ENCODE results near the gene GKN2.
A peak's percentile ranks its signal among the peaks of the same experiment; 100 is the strongest.
"Not testable (repeated sequence)": the region's sequence is repeated elsewhere in the genome, so short reads cannot be mapped to it uniquely, and the experiment has no call there.

Gene GKN2

GRCh38 chr2:68917034-68917718 lies 35.5 kb downstream of the GKN2 start:
- no peak for FAIRE-seq

GRCh38 chr2:68916226-68916625 lies 36.5 kb downstream of the GKN2 start:
- FAIRE-seq: no peak

- FAIRE-seq: no peak
These were observed 37.3 kb downstream of the GKN2 start for GRCh38 chr2:68915393-68915792.

GRCh38 chr2:68913359-68913758 lies 39.3 kb downstream of the GKN2 start:
- FAIRE-seq: no peak

GRCh38 chr2:68912732-68913131 lies 40.0 kb downstream of the GKN2 start:
- no peak for FAIRE-seq

GRCh38 chr2:68912111-68912510 lies 40.6 kb downstream of the GKN2 start:
- FAIRE-seq: no peak

GRCh38 chr2:68911709-68912108 lies 41.0 kb downstream of the GKN2 start:
- FAIRE-seq: no peak

GRCh38 chr2:68911246-68911645 lies 41.4 kb downstream of the GKN2 start:
- FAIRE-seq: no peak

- peak; percentile 81 for FAIRE-seq
These were observed 42.7 kb downstream of the GKN2 start for GRCh38 chr2:68909793-68910674.

GRCh38 chr2:68908392-68908970 lies 44.2 kb downstream of the GKN2 start:
- no peak for FAIRE-seq

GRCh38 chr2:68907920-68908253 lies 44.8 kb downstream of the GKN2 start:
- no peak for FAIRE-seq

GRCh38 chr2:68907232-68907919 lies 45.3 kb downstream of the GKN2 start:
- no peak for FAIRE-seq

- no peak for FAIRE-seq
These were observed 46.0 kb downstream of the GKN2 start for GRCh38 chr2:68906716-68907115.

GRCh38 chr2:68905116-68905515 lies 47.6 kb downstream of the GKN2 start:
- no peak for FAIRE-seq

- no peak for FAIRE-seq
These were observed 51.1 kb downstream of the GKN2 start for GRCh38 chr2:68901561-68901960.

GRCh38 chr2:68901199-68901514 lies 51.5 kb downstream of the GKN2 start:
- FAIRE-seq: no peak

- FAIRE-seq: no peak
These were observed 52.0 kb downstream of the GKN2 start for GRCh38 chr2:68900496-68901198.

GRCh38 chr2:68895981-68896380 lies 56.7 kb downstream of the GKN2 start:
- not testable (repeated sequence) for FAIRE-seq

Data from TTC549 (cell line).